Measurements from ENCODE around the gene DYNC2H1.
A peak's percentile ranks its signal among the peaks of the same experiment; 100 is the strongest.

Gene DYNC2H1

DNA sequence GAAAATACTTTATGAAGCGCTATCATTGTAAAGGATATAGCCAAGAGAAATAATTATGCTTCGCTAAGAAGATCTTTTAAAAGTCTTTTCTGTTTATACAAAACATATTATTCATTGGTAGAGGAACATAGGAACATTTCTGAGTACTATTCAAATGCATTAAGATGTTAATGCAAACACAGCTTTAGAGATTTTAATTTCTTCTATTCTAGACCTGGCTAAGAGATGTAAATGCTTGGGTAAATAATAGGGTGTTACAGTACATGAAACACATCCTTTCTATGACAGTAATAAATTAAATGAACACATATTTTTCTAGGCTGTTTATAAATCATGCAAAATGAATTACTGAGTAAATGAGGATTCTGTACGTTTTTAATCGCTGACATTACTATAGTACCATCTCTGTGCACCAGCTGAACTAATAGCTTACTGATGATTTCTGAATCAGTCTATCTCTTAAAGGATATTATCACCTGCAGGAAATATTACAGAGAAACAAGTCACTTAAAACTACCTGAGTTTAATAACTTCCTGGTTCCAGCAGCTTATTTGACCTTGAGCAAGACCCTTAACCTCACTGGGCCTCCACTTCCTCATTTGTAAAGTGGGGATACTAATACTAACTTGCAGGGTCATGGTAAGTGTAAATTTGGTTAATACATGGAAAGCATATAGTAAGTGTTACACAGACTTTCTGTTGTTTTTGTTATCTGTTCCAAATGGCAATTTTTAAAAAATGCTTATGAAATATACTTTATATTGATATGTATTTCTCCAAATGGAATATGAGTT is 344.9 kb downstream of the DYNC2H1 start:
- no peak for DNase-seq (ENCODE audit: low read depth)

- no peak for DNase-seq (ENCODE audit: low read depth)
These were observed 355.2 kb downstream of the DYNC2H1 start for GRCh38 chr11:103464420-103464819.

DNA sequence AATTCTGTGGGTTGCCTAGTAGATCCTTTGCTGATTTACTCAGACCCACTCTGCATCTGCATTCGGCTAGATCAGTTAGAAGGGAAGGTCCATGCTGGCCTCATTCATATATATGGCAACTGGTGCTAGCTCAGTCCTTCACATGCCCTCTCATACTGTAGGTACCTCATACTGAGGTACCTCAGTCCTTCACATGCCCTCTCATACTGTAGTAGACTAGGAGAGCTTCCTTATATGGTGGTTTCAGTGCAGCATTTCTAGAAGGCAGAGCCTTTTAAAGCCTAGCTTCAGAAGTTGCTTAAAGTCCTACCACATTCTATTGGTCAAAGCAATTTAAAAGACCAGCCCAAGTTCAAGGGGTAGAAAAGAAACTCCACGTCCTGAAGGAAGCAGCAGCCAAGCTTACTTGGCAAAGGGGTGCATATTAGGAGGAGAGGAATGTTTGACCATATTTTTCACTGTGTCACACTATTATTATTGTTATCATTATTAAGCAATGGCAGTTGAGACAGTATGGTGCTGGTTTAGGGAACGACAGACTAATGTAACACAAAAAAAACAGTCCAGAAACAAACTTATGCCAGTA is 356.4 kb downstream of the DYNC2H1 start:
- DNase-seq (ENCODE audit: low read depth), result no peak

GRCh38 chr11:103471546-103471945 is 362.3 kb downstream of the DYNC2H1 start:
- DNase-seq (ENCODE audit: low read depth), result no peak

- no peak for DNase-seq (ENCODE audit: low read depth)
These were observed 367.6 kb downstream of the DYNC2H1 start for GRCh38 chr11:103476874-103477273.

- no peak for DNase-seq (ENCODE audit: low read depth)
These were observed 371.2 kb downstream of the DYNC2H1 start for GRCh38 chr11:103480421-103480820.

- no peak for DNase-seq (ENCODE audit: low read depth)
These were observed 374.8 kb downstream of the DYNC2H1 start for GRCh38 chr11:103483996-103484395.

DNA sequence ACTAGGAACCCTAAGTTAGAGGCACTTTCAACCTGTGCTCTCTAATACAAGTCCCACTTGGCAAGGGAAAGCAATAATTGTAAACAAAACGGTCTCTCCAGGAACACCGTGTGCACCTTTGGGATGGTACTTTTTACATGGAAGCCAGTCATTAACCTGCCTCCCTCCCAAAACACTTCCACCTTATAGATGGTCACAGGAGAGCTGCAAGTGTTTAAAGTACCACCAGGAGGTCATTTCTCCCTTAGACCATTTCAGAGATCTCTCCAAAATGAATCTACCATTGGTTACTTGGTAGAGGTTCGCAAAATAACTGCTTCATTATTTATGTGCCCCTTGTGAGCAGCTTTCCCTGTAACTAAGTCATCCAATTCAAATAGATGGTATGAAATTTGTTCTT is 375.3 kb downstream of the DYNC2H1 start:
- no peak for DNase-seq (ENCODE audit: low read depth)

- no peak for DNase-seq (ENCODE audit: low read depth)
These were observed 377.4 kb downstream of the DYNC2H1 start for GRCh38 chr11:103486604-103487003.

DNA sequence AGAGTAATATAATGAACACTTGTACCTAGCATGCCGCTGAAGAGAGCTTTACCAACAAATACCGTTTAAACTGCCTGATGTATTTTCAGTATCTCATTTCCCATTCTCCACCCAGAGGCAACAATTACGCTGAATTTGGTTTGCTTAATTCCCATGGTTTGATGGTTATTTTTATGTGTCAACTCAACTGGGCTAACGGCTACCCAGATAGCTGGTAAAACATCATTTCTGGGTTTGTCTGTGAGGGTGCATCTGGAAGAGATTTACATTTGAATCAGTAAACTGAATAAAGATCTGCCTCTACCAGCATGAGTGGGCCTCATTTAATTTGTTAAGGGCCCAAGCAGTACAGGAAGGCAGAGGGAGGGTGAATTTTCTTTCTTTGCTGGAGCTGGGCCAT is 377.9 kb downstream of the DYNC2H1 start:
- no peak for DNase-seq (ENCODE audit: low read depth)

DNA sequence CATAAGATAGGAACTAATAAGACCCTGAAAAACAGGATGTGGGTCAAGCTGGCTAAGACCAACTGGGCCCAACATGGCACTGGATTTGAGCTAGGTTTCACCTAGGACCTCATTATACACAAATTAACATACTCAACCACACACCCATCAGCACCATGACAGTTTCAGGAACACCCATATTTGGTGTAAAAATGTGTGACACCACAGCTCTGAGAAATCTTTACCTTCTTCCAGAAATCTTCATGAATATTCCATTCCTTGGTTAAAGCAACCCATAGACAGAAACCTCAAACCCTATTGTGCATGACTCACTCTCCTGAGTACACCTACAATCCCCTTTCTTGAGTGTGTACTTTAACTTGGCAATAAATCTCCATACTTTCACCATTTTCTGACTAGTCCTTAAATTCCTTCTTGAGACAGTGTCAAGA is 378.8 kb downstream of the DYNC2H1 start:
- no peak for DNase-seq (ENCODE audit: low read depth)

DNA sequence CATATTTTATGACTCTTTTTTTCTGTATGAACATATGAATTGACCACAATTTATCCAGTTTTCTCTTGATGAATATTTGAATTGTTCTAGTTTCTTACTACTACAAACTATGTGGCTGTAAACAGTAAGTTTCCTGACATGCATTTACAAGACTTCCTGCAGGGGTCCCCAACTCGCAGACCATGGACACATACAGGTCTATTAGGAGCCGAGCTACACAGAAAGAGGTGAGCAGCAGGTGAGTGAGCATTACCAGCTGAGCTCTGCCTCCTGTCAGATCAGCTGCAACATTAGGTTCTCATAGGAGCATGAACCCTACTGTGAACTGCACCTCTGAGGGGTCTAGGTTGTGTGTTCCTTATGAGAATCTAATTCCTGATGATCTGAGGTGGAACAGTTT is 379.4 kb downstream of the DYNC2H1 start:
- no peak for DNase-seq (ENCODE audit: low read depth)

DNA sequence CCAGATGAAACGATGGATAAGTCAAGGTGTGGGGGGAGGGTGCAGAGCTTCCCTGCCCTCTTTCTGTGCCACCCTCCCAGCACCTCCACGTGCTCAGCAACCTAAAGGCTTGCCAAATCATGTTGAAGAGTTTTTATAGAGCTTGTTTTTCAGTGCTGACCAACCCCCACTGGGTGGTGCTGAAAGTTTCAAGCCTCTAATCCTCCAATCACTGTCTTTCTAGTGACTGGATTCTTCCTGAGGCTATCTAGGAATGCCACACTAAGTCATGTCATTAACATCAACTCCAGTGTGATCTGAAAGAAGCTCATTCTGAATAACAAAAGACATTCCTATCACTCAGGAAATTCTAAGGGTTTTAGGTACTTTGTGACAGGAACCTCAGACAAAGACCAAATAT is 382.6 kb downstream of the DYNC2H1 start:
- no peak for DNase-seq (ENCODE audit: low read depth)

DNA sequence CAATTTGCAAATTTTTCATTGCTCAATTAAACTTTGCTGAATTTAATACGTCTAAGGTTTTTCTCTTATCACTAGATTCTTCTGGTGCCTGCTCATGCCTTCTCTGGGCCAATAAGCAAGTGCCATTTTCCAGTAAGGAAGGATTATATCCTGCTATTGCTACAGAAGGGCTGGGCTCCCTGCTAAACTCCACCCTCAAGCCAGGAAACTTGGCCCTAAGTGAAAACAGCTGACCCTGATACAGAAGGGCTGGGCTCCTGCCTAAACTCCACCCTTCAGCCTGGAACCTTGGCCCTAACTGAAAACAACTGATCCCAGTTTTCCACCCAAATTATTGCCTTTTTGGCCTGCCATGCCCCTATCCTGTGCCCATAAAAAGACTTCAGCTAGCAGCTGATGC is 385.3 kb downstream of the DYNC2H1 start:
- peak; percentile 11 for DNase-seq (ENCODE audit: low read depth)

GRCh38 chr11:103497268-103497667 is 388.0 kb downstream of the DYNC2H1 start:
- DNase-seq (ENCODE audit: low read depth), result no peak

DNA sequence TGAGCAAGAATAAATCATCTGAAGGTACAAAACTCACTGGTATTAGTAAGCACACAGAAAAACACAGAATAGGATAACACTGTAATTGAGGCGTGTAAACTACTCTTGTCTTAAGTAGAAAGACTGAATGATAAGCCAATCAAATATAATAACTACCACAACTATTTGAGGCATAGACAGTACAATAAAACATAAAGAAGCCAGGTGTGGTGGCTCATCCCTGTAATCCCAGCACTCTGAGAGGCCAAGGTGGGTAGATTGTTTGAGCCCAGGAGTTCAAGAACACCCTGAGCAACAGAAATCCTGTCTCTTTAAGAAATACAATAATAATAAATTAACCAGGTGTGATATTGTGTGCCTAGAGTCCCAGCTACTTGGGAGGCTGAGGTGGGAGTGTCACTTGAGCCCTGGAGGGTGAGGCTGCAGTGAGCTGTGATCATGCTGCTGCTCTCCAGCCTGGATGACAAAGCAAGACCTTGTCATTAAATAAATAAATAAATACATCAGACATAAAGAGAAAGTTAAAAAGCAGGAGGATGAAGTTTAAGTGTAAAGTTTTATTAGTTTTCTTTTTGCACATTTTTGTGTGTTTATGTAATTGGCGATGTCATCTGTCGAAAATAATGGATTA is 390.6 kb downstream of the DYNC2H1 start:
- no peak for DNase-seq (ENCODE audit: low read depth)

DNA sequence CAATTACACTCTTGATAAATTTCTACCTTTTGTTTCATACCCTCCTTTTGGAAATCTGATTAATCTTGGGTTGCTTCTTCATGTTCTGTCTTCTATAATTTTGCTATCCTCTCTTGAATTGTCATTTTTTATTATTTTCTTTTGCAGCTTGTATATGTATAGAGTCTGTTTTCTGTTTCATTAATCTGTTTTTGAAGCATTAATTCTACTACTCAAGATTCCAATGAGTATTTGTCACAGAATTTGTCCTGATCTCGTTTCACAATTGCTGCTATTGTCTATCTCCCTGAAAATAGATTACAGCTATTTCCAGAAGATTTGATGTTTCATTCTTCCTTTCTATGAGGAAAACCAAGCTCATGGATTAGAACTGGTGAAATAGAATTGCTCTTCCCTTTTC is 406.1 kb downstream of the DYNC2H1 start:
- DNase-seq (ENCODE audit: low read depth), result no peak

GRCh38 chr11:103520792-103521191 is 411.6 kb downstream of the DYNC2H1 start:
- no peak for DNase-seq (ENCODE audit: low read depth)

- no peak for DNase-seq (ENCODE audit: low read depth)
These were observed 415.8 kb downstream of the DYNC2H1 start for GRCh38 chr11:103525069-103525468.

GRCh38 chr11:103528046-103528445 is 418.8 kb downstream of the DYNC2H1 start:
- DNase-seq (ENCODE audit: low read depth), result no peak

- DNase-seq (ENCODE audit: low read depth), result no peak
These were observed 419.4 kb downstream of the DYNC2H1 start for GRCh38 chr11:103528596-103528995.

DNA sequence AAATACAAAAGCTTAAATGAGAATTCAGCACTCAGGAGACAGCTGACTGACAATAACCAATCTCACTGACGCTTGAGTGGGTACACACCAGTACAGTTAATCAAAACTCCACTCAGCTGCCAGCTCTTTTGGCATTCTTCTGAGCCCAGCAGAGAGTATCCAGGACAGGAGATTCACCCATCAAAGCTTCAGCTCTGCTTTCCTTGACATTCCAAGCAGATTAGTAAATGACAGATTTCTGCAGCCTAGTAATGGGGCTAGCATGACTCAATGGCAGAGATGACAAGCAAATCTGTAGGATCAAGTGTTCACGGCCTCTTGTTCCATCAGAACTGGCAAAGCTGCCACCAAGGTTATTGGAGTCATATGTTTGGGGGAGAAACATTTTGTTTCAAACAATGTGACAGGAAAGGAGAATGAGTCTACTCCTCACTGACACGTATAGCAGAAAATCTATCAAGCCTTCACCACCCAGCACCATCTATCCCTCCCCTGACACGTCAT is 420.0 kb downstream of the DYNC2H1 start:
- DNase-seq (ENCODE audit: low read depth), result peak; percentile 85
